Liver (tissue), 9 donors: ENCODE data around the gene NKD2. TPM values are rescaled to one million over a fixed set of nuclear protein-coding genes. Genes with fewer than 3 reads are reported as not detected.

Experiments used
- DNase-seq: peaks from one replicate; pipeline ENCODE4 v3.0.0-alpha.2; 2017; ENCODE audit warnings: low spot score
- H3K27ac ChIP-seq, 2 donors: one replicate each; pipeline ENCODE4 v1.7.0; 2013; ENCODE audit warnings: inconsistent platforms in 2 of 2, low read length in 2 of 2, control low read depth in 1 of 2, low read depth in 1 of 2, mild to moderate bottlenecking in 1 of 2
- H3K27me3 ChIP-seq, 4 donors: one replicate each; pipeline versions ENCODE4 v1.6.1 to v1.7.0; 2013; ENCODE audit warnings: low read length in 3 of 4, inconsistent platforms in 1 of 4, mild to moderate bottlenecking in 1 of 4, moderate library complexity in 1 of 4; ENCODE audit not compliant: control insufficient read depth in 4 of 4, insufficient read depth in 4 of 4
- H3K36me3 ChIP-seq, 4 donors: one replicate each; pipeline versions ENCODE4 v1.6.1 to v1.7.0; 2013; ENCODE audit warnings: low read length in 3 of 4, mild to moderate bottlenecking in 3 of 4, low read depth in 1 of 4, moderate library complexity in 1 of 4; ENCODE audit not compliant: control insufficient read depth in 4 of 4, insufficient read depth in 3 of 4
- H3K4me1 ChIP-seq, 4 donors: one replicate each; pipeline versions ENCODE4 v1.6.1 to v1.7.0; 2013; ENCODE audit warnings: low read length in 3 of 4, mild to moderate bottlenecking in 3 of 4, moderate library complexity in 1 of 4; ENCODE audit not compliant: control insufficient read depth in 4 of 4, insufficient read depth in 4 of 4
- H3K4me3 ChIP-seq, 3 donors: one replicate each; pipeline versions ENCODE4 v1.6.1 to v1.7.0; 2013; ENCODE audit warnings: low read length in 3 of 3, control low read depth in 1 of 3, low read depth in 1 of 3, mild to moderate bottlenecking in 1 of 3
- H3K9ac ChIP-seq, 2 donors: one replicate each; pipeline ENCODE4 v1.7.0; 2013; ENCODE audit warnings: low read length in 2 of 2, mild to moderate bottlenecking in 2 of 2, moderate library complexity in 2 of 2, control low read depth in 1 of 2, low read depth in 1 of 2
- H3K9me3 ChIP-seq, 4 donors: one replicate each; pipeline versions ENCODE4 v1.6.1 to v1.7.0; 2013; ENCODE audit warnings: low read length in 3 of 4; ENCODE audit not compliant: control insufficient read depth in 4 of 4
- EGR1 ChIP-seq, 2 donors: IDR thresholded peaks; 2 replicates each; pipeline ENCODE4 v1.6.1; 2016 to 2018; ENCODE audit warnings: antibody characterized with exemption in 2 of 2, low read depth in 2 of 2
- FOXA1 ChIP-seq: IDR thresholded peaks from 2 replicates; pipeline ENCODE4 v1.6.1; 2016; ENCODE audit warnings: antibody characterized with exemption
- FOXA2 ChIP-seq: IDR thresholded peaks from 2 replicates; pipeline ENCODE4 v1.6.1; 2016; ENCODE audit warnings: antibody characterized with exemption
- HNF4A ChIP-seq, 2 donors: conservative IDR thresholded peaks; 2 replicates each; pipeline ENCODE4 v1.6.1; 2016; ENCODE audit warnings: antibody characterized with exemption in 2 of 2, mild to moderate bottlenecking in 2 of 2
- HNF4G ChIP-seq: IDR thresholded peaks from 2 replicates; pipeline ENCODE4 v1.6.1; 2016; ENCODE audit warnings: antibody characterized with exemption
- JUND ChIP-seq, 2 donors: IDR thresholded peaks; 2 replicates each; pipeline ENCODE4 v1.6.1; 2016; ENCODE audit warnings: antibody characterized with exemption in 2 of 2
- NR2F2 ChIP-seq: IDR thresholded peaks from 2 replicates; pipeline ENCODE4 v1.6.1; 2016; ENCODE audit warnings: antibody characterized with exemption
- RAD21 ChIP-seq, 2 donors: IDR thresholded peaks; 2 replicates each; pipeline ENCODE4 v1.6.1; 2016; ENCODE audit warnings: antibody characterized with exemption in 2 of 2, mild to moderate bottlenecking in 2 of 2
- RXRA ChIP-seq, 2 donors: IDR thresholded peaks; 2 replicates each; pipeline ENCODE4 v1.6.1; 2017 to 2018; ENCODE audit warnings: antibody characterized with exemption in 2 of 2, mild to moderate bottlenecking in 1 of 2
- SP1 ChIP-seq: IDR thresholded peaks from 2 replicates; pipeline ENCODE4 v1.6.1; 2018; ENCODE audit warnings: antibody characterized with exemption, mild to moderate bottlenecking
- TAF1 ChIP-seq: conservative IDR thresholded peaks from 2 replicates; pipeline ENCODE4 v1.6.1; 2016; ENCODE audit warnings: antibody characterized with exemption, mild to moderate bottlenecking
- YY1 ChIP-seq: IDR thresholded peaks from 2 replicates; pipeline ENCODE4 v1.6.1; 2016; ENCODE audit warnings: antibody characterized with exemption, mild to moderate bottlenecking
- WGBS: extraction: QIAGEN DNeasy Blood & Tissue Kit; methylation state at CpG from one replicate; pipeline ENCODE4 v1.1.7; 2013; 5-methylcytosine and 5-hydroxymethylcytosine counted together
- polyA plus RNA-seq, 2 donors: library from polyadenylated mRNA; stranded (reverse) in 1 of 2; unstranded in 1 of 2; fragments of 200-250 nt in 1 of 2; fragments of >200 nt in 1 of 2; fragmentation: Nextera tagmentation in 1 of 2; extraction: Ambion mirVana in 1 of 2; gene quantifications; one replicate each; pipeline versions ENCODE4 v1.2.1 to v1.2.3, GENCODE V29; 2013 to 2015
- total RNA-seq, 2 donors: library from RNA; depleted of rRNA; stranded (reverse); fragments of >200 nt; gene quantifications; one replicate each; pipeline ENCODE4 v1.2.3, GENCODE V29; 2014
- TF ChIP-seq, protein P1 (sequence below): fragments of 150-350 bp; IDR thresholded peaks from 2 replicates; pipeline ENCODE4 v1.5.1; 2017; ENCODE audit warnings: improper control_type of control experiment, low read depth, low read length; ENCODE audit not compliant: missing input control
- TF ChIP-seq, protein P2 (sequence below): IDR thresholded peaks from 2 replicates; pipeline ENCODE4 v1.6.1; 2016; ENCODE audit warnings: antibody characterized with exemption, mild to moderate bottlenecking
- TF ChIP-seq, protein P3 (sequence below): IDR thresholded peaks from 2 replicates; pipeline ENCODE4 v1.6.1; 2016; ENCODE audit warnings: antibody characterized with exemption
- TF ChIP-seq, protein P4 (sequence below): IDR thresholded peaks from 2 replicates; pipeline ENCODE4 v1.6.1; 2016; ENCODE audit warnings: antibody characterized with exemption
- donor health status: healthy.
- donor health status: healthy.
- donor health status: healthy.
- donor health status: healthy.
- donor health status: healthy.

Gene NKD2
- total and polyA plus RNA-seq, 4 donors, result 0.09 to 1.3 (median 0.42) TPM

DNA sequence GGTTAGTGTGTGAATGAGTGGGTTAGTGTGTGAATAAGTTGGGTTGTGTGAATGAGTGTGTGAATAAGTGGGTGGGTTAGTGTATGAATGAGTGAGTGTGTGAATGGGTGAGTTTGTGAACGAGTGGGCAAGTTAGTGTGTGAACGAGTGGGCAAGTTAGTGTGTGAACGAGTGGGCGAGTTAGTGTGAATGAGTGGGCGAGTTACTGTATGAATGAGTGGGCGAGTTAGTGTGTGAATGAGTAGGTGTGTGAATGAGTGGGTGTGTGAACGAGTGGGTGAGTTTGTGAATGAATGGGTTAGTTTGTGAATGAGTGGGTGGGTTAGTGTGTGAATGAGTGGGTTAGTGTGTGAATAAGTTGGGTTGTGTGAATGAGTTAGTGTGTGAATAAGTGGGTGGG is 34.7 kb downstream of the NKD2 start:
- H3K27ac ChIP-seq, result no peak overlapping the region
- no peak overlapping the region for H3K9ac ChIP-seq
- H3K9me3 ChIP-seq, result no peaks in the 10 kb centered on the region
- TF ChIP-seq SP1 (no peak), EGR1 (IDR thresholded peaks at IDR 0.05; ENCODE audit: low read depth in 2 of 2) (no peak), RXRA (IDR thresholded peaks at IDR 0.05) (no peak), NR2F2 (no peak), YY1 (no peak), HNF4G (no peak)
- TF ChIP-seq, protein P1, sequence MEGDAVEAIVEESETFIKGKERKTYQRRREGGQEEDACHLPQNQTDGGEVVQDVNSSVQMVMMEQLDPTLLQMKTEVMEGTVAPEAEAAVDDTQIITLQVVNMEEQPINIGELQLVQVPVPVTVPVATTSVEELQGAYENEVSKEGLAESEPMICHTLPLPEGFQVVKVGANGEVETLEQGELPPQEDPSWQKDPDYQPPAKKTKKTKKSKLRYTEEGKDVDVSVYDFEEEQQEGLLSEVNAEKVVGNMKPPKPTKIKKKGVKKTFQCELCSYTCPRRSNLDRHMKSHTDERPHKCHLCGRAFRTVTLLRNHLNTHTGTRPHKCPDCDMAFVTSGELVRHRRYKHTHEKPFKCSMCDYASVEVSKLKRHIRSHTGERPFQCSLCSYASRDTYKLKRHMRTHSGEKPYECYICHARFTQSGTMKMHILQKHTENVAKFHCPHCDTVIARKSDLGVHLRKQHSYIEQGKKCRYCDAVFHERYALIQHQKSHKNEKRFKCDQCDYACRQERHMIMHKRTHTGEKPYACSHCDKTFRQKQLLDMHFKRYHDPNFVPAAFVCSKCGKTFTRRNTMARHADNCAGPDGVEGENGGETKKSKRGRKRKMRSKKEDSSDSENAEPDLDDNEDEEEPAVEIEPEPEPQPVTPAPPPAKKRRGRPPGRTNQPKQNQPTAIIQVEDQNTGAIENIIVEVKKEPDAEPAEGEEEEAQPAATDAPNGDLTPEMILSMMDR, result no peak
- H3K4me1 ChIP-seq, result no peaks in the 10 kb centered on the region
- no peaks in the 10 kb centered on the region for H3K36me3 ChIP-seq
- H3K27me3 ChIP-seq, result no peaks in the 10 kb centered on the region
- no peak overlapping the region for H3K4me3 ChIP-seq
- no peak for DNase-seq
- WGBS, result 93% methylated on average over 7 of the region's 7 CpGs

DNA sequence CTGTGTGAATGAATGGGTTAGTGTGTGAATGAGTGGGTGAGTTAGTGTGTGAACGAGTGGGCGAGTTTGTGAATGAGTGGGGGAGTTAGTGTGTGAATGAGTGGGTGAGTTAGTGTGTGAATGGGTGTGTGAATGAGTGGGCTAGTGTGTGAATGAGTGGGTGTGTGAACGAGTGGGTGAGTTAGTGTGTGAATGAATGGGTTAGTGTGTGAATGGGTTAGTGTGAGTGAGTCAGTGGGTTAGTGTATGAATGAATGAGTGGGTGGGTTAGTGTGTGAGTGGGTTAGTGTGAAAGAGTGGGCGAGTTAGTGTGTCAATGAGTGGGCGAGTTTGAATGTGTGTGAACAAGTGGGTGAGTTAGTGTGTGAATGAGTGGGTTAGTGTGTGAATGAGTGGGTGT is 35.5 kb downstream of the NKD2 start:
- no peak overlapping the region for H3K4me3 ChIP-seq
- WGBS, result 89% methylated on average over 5 of the region's 5 CpGs

DNA sequence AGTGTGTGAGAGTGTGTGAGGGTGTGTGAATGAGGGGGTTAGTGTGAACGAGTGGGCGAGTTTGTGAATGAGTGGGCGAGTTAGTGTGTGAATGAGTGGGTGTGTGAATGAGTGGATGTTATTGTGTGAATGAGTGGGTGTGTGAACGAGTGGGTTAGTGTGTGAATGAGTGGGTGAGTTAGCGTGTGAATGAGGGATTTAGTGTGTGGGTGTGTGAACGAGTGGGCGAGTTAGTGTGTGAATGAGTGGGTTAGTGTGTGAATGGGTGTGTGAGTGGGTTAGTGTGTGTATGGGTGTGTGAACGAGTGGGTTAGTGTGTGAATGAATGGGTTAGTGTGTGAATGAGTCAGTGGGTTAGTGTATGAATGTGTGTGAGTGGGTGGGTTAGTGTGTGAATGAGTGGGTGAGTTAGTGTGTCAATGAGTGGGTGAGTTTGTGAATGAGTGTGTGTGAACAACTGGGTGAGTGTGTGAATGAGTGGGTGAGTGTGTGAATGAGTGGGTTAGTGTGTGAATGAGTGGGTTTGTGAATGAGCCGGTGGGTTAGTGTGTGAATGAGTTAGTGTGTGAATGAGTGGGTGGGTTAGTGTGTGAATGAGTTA is 37.5 kb downstream of the NKD2 start:
- Histone ChIP-seq H3K36me3 (peaks cover 0 to 6% (median 0%) of the 10 kb centered on the region in 4 donors), H3K9ac (no peak overlapping the region), H3K4me1 (no peaks in the 10 kb centered on the region), H3K27ac (no peak overlapping the region), H3K4me3 (no peak overlapping the region), H3K27me3 (no peaks in the 10 kb centered on the region), H3K9me3 (no peaks in the 10 kb centered on the region)
- no peak for DNase-seq
- WGBS, result 90% methylated on average over 9 of the region's 9 CpGs
- no peak for TF ChIP-seq RAD21 (IDR thresholded peaks at IDR 0.05)
- TF ChIP-seq, protein P2, sequence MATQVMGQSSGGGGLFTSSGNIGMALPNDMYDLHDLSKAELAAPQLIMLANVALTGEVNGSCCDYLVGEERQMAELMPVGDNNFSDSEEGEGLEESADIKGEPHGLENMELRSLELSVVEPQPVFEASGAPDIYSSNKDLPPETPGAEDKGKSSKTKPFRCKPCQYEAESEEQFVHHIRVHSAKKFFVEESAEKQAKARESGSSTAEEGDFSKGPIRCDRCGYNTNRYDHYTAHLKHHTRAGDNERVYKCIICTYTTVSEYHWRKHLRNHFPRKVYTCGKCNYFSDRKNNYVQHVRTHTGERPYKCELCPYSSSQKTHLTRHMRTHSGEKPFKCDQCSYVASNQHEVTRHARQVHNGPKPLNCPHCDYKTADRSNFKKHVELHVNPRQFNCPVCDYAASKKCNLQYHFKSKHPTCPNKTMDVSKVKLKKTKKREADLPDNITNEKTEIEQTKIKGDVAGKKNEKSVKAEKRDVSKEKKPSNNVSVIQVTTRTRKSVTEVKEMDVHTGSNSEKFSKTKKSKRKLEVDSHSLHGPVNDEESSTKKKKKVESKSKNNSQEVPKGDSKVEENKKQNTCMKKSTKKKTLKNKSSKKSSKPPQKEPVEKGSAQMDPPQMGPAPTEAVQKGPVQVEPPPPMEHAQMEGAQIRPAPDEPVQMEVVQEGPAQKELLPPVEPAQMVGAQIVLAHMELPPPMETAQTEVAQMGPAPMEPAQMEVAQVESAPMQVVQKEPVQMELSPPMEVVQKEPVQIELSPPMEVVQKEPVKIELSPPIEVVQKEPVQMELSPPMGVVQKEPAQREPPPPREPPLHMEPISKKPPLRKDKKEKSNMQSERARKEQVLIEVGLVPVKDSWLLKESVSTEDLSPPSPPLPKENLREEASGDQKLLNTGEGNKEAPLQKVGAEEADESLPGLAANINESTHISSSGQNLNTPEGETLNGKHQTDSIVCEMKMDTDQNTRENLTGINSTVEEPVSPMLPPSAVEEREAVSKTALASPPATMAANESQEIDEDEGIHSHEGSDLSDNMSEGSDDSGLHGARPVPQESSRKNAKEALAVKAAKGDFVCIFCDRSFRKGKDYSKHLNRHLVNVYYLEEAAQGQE, result no peak
- TF ChIP-seq RXRA (IDR thresholded peaks at IDR 0.05), result no peak
- TF ChIP-seq, protein P3, sequence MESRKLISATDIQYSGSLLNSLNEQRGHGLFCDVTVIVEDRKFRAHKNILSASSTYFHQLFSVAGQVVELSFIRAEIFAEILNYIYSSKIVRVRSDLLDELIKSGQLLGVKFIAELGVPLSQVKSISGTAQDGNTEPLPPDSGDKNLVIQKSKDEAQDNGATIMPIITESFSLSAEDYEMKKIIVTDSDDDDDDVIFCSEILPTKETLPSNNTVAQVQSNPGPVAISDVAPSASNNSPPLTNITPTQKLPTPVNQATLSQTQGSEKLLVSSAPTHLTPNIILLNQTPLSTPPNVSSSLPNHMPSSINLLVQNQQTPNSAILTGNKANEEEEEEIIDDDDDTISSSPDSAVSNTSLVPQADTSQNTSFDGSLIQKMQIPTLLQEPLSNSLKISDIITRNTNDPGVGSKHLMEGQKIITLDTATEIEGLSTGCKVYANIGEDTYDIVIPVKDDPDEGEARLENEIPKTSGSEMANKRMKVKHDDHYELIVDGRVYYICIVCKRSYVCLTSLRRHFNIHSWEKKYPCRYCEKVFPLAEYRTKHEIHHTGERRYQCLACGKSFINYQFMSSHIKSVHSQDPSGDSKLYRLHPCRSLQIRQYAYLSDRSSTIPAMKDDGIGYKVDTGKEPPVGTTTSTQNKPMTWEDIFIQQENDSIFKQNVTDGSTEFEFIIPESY, result no peak
- TF ChIP-seq FOXA1, result no peak
- no peak for TF ChIP-seq SP1
- TF ChIP-seq YY1, result no peak
- no peak for TF ChIP-seq JUND (IDR thresholded peaks at IDR 0.05)

More for the DNA sequence above, 35.5 kb downstream of the NKD2 start:
- H3K36me3 ChIP-seq, result no peaks in the 10 kb centered on the region
- TF ChIP-seq FOXA2, result no peak
- no peak for TF ChIP-seq HNF4A (conservative IDR thresholded peaks at IDR 0.05)
- TF ChIP-seq NR2F2, result no peak
- TF ChIP-seq, protein P4, sequence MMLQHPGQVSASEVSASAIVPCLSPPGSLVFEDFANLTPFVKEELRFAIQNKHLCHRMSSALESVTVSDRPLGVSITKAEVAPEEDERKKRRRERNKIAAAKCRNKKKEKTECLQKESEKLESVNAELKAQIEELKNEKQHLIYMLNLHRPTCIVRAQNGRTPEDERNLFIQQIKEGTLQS, result no peak
- no peak for TF ChIP-seq TAF1
- no peak for TF ChIP-seq SP1
- no peak for TF ChIP-seq RAD21 (IDR thresholded peaks at IDR 0.05)
- TF ChIP-seq JUND (IDR thresholded peaks at IDR 0.05), result no peak
- DNase-seq, result no peak
- no peak overlapping the region for H3K9ac ChIP-seq
- no peaks in the 10 kb centered on the region for H3K4me1 ChIP-seq
- H3K27me3 ChIP-seq, result no peaks in the 10 kb centered on the region
- H3K27ac ChIP-seq, result no peak overlapping the region
- H3K9me3 ChIP-seq, result no peaks in the 10 kb centered on the region
